H1 (cell line): Measurements from ENCODE around the gene ANKFY1. TPM values are rescaled to one million over a fixed set of nuclear protein-coding genes. Genes with fewer than 3 reads are reported as not detected.

Experiments used
- CTCF ChIA-PET: fragments of 300-600 bp; sonication (Branson Sonifier 250); formaldehyde crosslinking; loops from one replicate; lab custom pipeline; 2021; ENCODE audit not compliant: partially characterized antibody; lab: Charles Lee
- POLR2A ChIA-PET: fragments of 300-600 bp; sonication (Branson Sonifier 250); formaldehyde crosslinking; loops from one replicate; lab custom pipeline; 2021; ENCODE audit warnings: inconsistent platforms; ENCODE audit not compliant: partially characterized antibody; lab: Charles Lee
- DNase-seq, 2 experiments: peaks; one replicate each; pipeline versions ENCODE4 v3.0.0 to v3.0.0-alpha.2; 2010 to 2022; ENCODE audit warnings: low spot score in 2 of 2, low read depth in 1 of 2, mixed read lengths in 1 of 2
- FAIRE-seq: peaks from 2 replicates; lab custom pipeline; 2011; peaks lifted over from hg19 to GRCh38; lab: Jason Lieb, UNC
- H2AFZ ChIP-seq: 2 replicates; pipeline ENCODE4 v1.8.1; 2012; ENCODE audit warnings: low read length, inconsistent platforms
- H2AK5ac ChIP-seq: 2 replicates; pipeline ENCODE4 v1.6.1; 2013; ENCODE audit warnings: low read depth, low read length
- H2BK120ac ChIP-seq: replicated peaks from 2 replicates; pipeline ENCODE3; 2013; ENCODE audit warnings: low read depth, low read length, inconsistent platforms
- H2BK12ac ChIP-seq: 2 replicates; pipeline ENCODE4 v1.6.1; 2013; ENCODE audit warnings: low read depth, low read length
- H2BK15ac ChIP-seq: 2 replicates; pipeline ENCODE4 v1.6.1; 2013; ENCODE audit warnings: low read length
- H2BK20ac ChIP-seq: 2 replicates; pipeline ENCODE4 v1.6.1; 2013; ENCODE audit warnings: low read length
- H2BK5ac ChIP-seq: 2 replicates; pipeline ENCODE4 v1.6.1; 2013; ENCODE audit warnings: low read depth, low read length
- H3K14ac ChIP-seq: 2 replicates; pipeline ENCODE4 v1.6.1; 2013; ENCODE audit warnings: inconsistent platforms; ENCODE audit not compliant: insufficient read length
- H3K18ac ChIP-seq: 2 replicates; pipeline ENCODE4 v1.6.1; 2013; ENCODE audit warnings: low read length; ENCODE audit errors: extremely low read depth
- H3K23ac ChIP-seq: 2 replicates; pipeline ENCODE4 v1.6.1; 2013; ENCODE audit warnings: inconsistent platforms; ENCODE audit not compliant: insufficient read length
- H3K23me2 ChIP-seq: 2 replicates; pipeline ENCODE4 v1.6.1; 2013; ENCODE audit warnings: low read depth, low read length
- H3K27ac ChIP-seq: 2 replicates; pipeline ENCODE4 v1.6.1; 2011; ENCODE audit warnings: low read depth, low read length, inconsistent platforms
- H3K27me3 ChIP-seq, 4 experiments: replicated peaks in 1 of 4; 1 replicate in 1 of 4; 2 replicates in 3 of 4; pipeline versions ENCODE4 v1.6.1 to v1.8.1; 2011 to 2013; ENCODE audit warnings: low read length in 3 of 4, mild to moderate bottlenecking in 3 of 4, inconsistent platforms in 2 of 4, mixed read lengths in 2 of 4, moderate library complexity in 1 of 4; ENCODE audit not compliant: control insufficient read depth in 3 of 4, insufficient read depth in 3 of 4; ENCODE audit errors: extremely low read depth in 1 of 4
- H3K36me3 ChIP-seq, 4 experiments: 2 replicates each; pipeline versions ENCODE4 v1.6.1 to v1.8.1; 2011 to 2013; ENCODE audit warnings: mild to moderate bottlenecking in 4 of 4, low read length in 3 of 4, moderate library complexity in 2 of 4, control low read depth in 1 of 4, inconsistent platforms in 1 of 4; ENCODE audit not compliant: insufficient read depth in 4 of 4, control insufficient read depth in 2 of 4
- H3K4ac ChIP-seq: replicated peaks from 2 replicates; pipeline ENCODE3; 2013; ENCODE audit warnings: low read length, low read depth, mixed read lengths, inconsistent platforms; ENCODE audit not compliant: insufficient read length
- H3K4me1 ChIP-seq, 4 experiments: replicated peaks in 1 of 4; 1 replicate in 1 of 4; 2 replicates in 3 of 4; pipeline versions ENCODE4 v1.6.1 to v1.8.1; 2011 to 2013; ENCODE audit warnings: low read length in 3 of 4, inconsistent platforms in 2 of 4, mixed read lengths in 1 of 4; ENCODE audit not compliant: insufficient read depth in 4 of 4, control insufficient read depth in 3 of 4
- H3K4me2 ChIP-seq, 2 experiments: 2 replicates each; pipeline versions ENCODE4 v1.6.1 to v1.8.1; 2011 to 2013; ENCODE audit warnings: low read depth in 2 of 2, low read length in 2 of 2, control low read depth in 1 of 2, inconsistent platforms in 1 of 2, mild to moderate bottlenecking in 1 of 2; ENCODE audit not compliant: insufficient read depth in 1 of 2
- H3K4me3 ChIP-seq, 4 experiments: fragments of 200-600, 300-600 bp in 1 of 4; sonication (generic), shearing (Covaris generic), sonication (Bioruptor Twin) in 1 of 4; 2 replicates each; pipeline versions ENCODE4 v1.5.1 to v1.8.1; 2011 to 2016; ENCODE audit warnings: low read length in 4 of 4, low read depth in 3 of 4, control low read depth in 2 of 4, inconsistent platforms in 2 of 4, mild to moderate bottlenecking in 2 of 4, mixed read lengths in 1 of 4, moderate library complexity in 1 of 4; ENCODE audit not compliant: insufficient read depth in 2 of 4; ENCODE audit errors: extremely low read depth in 1 of 4
- H3K56ac ChIP-seq: replicated peaks from 2 replicates; pipeline ENCODE3; 2013; ENCODE audit warnings: low read depth, mild to moderate bottlenecking, mixed read lengths, low read length, inconsistent platforms; ENCODE audit not compliant: insufficient read length
- H3K79me1 ChIP-seq: 2 replicates; pipeline ENCODE4 v1.6.1; 2013; ENCODE audit warnings: low read depth, low read length, control low read depth
- H3K79me2 ChIP-seq, 2 experiments: 2 replicates each; pipeline versions ENCODE4 v1.6.1 to v1.8.1; 2012 to 2013; ENCODE audit warnings: low read length in 2 of 2, mild to moderate bottlenecking in 2 of 2, inconsistent platforms in 1 of 2; ENCODE audit not compliant: insufficient read depth in 2 of 2, control insufficient read depth in 1 of 2
- H3K9ac ChIP-seq, 4 experiments: replicated peaks in 1 of 4; 1 replicate in 1 of 4; 2 replicates in 3 of 4; pipeline versions ENCODE4 v1.6.1 to v1.8.1; 2011 to 2013; ENCODE audit warnings: low read depth in 3 of 4, low read length in 3 of 4, control low read depth in 2 of 4, mild to moderate bottlenecking in 2 of 4, moderate library complexity in 2 of 4, inconsistent platforms in 1 of 4; ENCODE audit errors: extremely low read depth in 1 of 4
- H3K9me3 ChIP-seq, 2 experiments: 2 replicates each; pipeline versions ENCODE4 v1.6.1 to v1.8.1; 2012 to 2013; ENCODE audit warnings: mild to moderate bottlenecking in 2 of 2, moderate library complexity in 2 of 2, control low read depth in 1 of 2, inconsistent platforms in 1 of 2, low read depth in 1 of 2, low read length in 1 of 2, mixed read lengths in 1 of 2; ENCODE audit not compliant: insufficient read depth in 2 of 2
- H4K20me1 ChIP-seq, 2 experiments: replicated peaks in 1 of 2; 2 replicates each; pipeline versions ENCODE3 to v1.8.1; 2011 to 2013; ENCODE audit warnings: inconsistent platforms in 2 of 2, low read length in 2 of 2, mild to moderate bottlenecking in 1 of 2; ENCODE audit not compliant: insufficient read depth in 2 of 2, control insufficient read depth in 1 of 2
- H4K5ac ChIP-seq: 2 replicates; pipeline ENCODE4 v1.6.1; 2013; ENCODE audit warnings: low read length, low read depth, mixed read lengths, inconsistent platforms; ENCODE audit not compliant: insufficient read length
- H4K8ac ChIP-seq: 2 replicates; pipeline ENCODE4 v1.8.0; 2013; ENCODE audit warnings: mild to moderate bottlenecking, moderate library complexity, low read length, inconsistent platforms; ENCODE audit not compliant: insufficient read depth; ENCODE audit errors: extremely low read depth
- H4K91ac ChIP-seq: replicated peaks from 2 replicates; pipeline ENCODE3; 2013; ENCODE audit warnings: low read length, mixed read lengths, inconsistent platforms; ENCODE audit not compliant: insufficient read length
- ATF2 ChIP-seq: IDR thresholded peaks from 2 replicates; pipeline ENCODE4 v1.6.1; 2012; ENCODE audit warnings: low read length, inconsistent platforms
- BRCA1 ChIP-seq: IDR thresholded peaks from 2 replicates; pipeline ENCODE4 v1.6.1; 2012; ENCODE audit warnings: low read depth, low read length, improper control_type of control experiment
- CBX5 ChIP-seq: fragments of 300-800, 300-1000 bp; sonication (generic); IDR thresholded peaks from 2 replicates; pipeline ENCODE4 v1.7.1; 2016; ENCODE audit warnings: antibody characterized with exemption, low read length, low read depth
- CHD1 ChIP-seq: IDR thresholded peaks from 2 replicates; pipeline ENCODE4 v1.6.1; 2012; ENCODE audit warnings: low read depth, low read length, improper control_type of control experiment
- CREB1 ChIP-seq: IDR thresholded peaks from 2 replicates; pipeline ENCODE4 v1.6.1; 2012; ENCODE audit warnings: inconsistent platforms
- PHF8 ChIP-seq: fragments of 200-600 bp; sonication (generic); conservative IDR thresholded peaks from 2 replicates; pipeline ENCODE4 v1.7.1; 2012; ENCODE audit warnings: low read depth, mild to moderate bottlenecking, inconsistent platforms, low read length, moderate library complexity
- RXRA ChIP-seq: IDR thresholded peaks from 2 replicates; pipeline ENCODE4 v1.6.1; 2011; ENCODE audit warnings: low read depth, mild to moderate bottlenecking, low read length, moderate library complexity; ENCODE audit not compliant: insufficient read depth
- SIN3A ChIP-seq, 2 experiments: IDR thresholded peaks in 1 of 2; conservative IDR thresholded peaks in 1 of 2; 2 replicates each; pipeline ENCODE4 v1.6.1; 2011 to 2012; ENCODE audit warnings: low read length in 2 of 2, improper control_type of control experiment in 1 of 2, low read depth in 1 of 2, mild to moderate bottlenecking in 1 of 2
- SP1 ChIP-seq: IDR thresholded peaks from 2 replicates; pipeline ENCODE4 v1.6.1; 2011; ENCODE audit warnings: low read depth, low read length
- SP2 ChIP-seq: IDR thresholded peaks from 2 replicates; pipeline ENCODE4 v1.6.1; 2012; ENCODE audit warnings: mild to moderate bottlenecking, low read length, inconsistent platforms
- SUZ12 ChIP-seq: fragments of 200-600 bp; sonication (generic); IDR thresholded peaks from 2 replicates; pipeline ENCODE4 v1.6.1; 2012; ENCODE audit warnings: mild to moderate bottlenecking, inconsistent platforms, low read length, moderate library complexity, mixed read lengths
- WGBS, 2 experiments: shearing (Covaris generic) in 1 of 2; methylation state at CpG; one replicate each; pipeline versions ENCODE4 v1.1.6 to v1.1.7; 2013 to 2015; ENCODE audit warnings: low lambda C conversion rate in 2 of 2, mixed read lengths in 2 of 2, inconsistent platforms in 1 of 2, low coverage in 1 of 2, missing lambda C conversion rate in 1 of 2; ENCODE audit not compliant: insufficient replicate concordance in 2 of 2, insufficient coverage in 1 of 2, insufficient read length in 1 of 2; ENCODE audit errors: extremely low coverage in 1 of 2, missing lambda C conversion rate in 1 of 2; 5-methylcytosine and 5-hydroxymethylcytosine counted together
- polyA plus RNA-seq, 7 experiments: library from polyadenylated mRNA; depleted of rRNA in 3 of 7; stranded (reverse) in 5 of 7; unstranded in 2 of 7; fragments of >200 nt in 5 of 7; fragments of 200-250 nt in 2 of 7; gene quantifications; 1 replicate in 5 of 7; 2 replicates in 1 of 7; 4 replicates in 1 of 7; pipeline versions ENCODE4 v1.2.1 to v1.2.3, GENCODE V29; 2011 to 2013; ENCODE audit warnings: missing spikeins in 2 of 7, mixed read lengths in 2 of 7
- total RNA-seq: library from RNA; stranded (reverse); fragmentation: NEBNext Ultra II Directional; extraction: Animal tissue kit (Norgen Biotek cat#: 25700); gene quantifications from 2 replicates; pipeline ENCODE4 v1.2.1, GENCODE V29; 2021
- TF ChIP-seq, protein P1 (sequence below): IDR thresholded peaks from 2 replicates; pipeline ENCODE4 v1.6.1; 2012; ENCODE audit warnings: inconsistent platforms

ANKFY1 gene
- total and polyA plus RNA-seq, 2 of the 8 experiments (the other 6 are each of a cell fraction or from before 2014, with no cell fraction given), result 28.3 to 45.3 TPM

DNA sequence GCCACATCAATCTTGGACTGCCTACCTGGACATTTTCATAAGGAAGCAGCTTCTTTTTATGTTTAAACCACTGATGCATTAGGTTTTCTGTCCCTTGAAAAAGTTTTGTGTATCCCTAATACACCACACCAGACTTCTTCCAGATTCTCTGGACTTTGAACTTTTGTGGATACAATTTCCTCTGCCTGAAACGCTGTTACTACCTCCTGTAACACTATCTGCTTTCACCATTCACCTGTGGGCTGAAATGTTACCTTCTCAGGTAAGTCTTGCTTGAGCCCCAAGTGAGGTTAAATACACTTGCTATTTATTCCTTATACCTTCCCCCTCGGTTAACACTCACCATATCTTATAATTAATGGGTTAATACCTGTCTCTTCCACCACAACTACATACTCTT is 123.7 kb downstream of the ANKFY1 start:
- H3K23ac ChIP-seq, result no peak overlapping the region
- CTCF ChIA-PET, result interaction anchor here (1.0 to 1.1 kb wide), 2 partner anchors 11 to 16 kb away, joined by 3 to 6 read pairs; no protein-coding TSS in a partner anchor
- TF ChIP-seq PHF8, result no peak
- TF ChIP-seq ATF2, result no peak
- no peak for TF ChIP-seq SP2
- TF ChIP-seq CREB1, result no peak
- TF ChIP-seq CBX5, result no peak
- TF ChIP-seq SP1, result no peak
- TF ChIP-seq, protein P1, sequence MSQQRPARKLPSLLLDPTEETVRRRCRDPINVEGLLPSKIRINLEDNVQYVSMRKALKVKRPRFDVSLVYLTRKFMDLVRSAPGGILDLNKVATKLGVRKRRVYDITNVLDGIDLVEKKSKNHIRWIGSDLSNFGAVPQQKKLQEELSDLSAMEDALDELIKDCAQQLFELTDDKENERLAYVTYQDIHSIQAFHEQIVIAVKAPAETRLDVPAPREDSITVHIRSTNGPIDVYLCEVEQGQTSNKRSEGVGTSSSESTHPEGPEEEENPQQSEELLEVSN, result no peak
- TF ChIP-seq CHD1, result no peak
- TF ChIP-seq RXRA, result no peak
- TF ChIP-seq SUZ12, result no peak
- no peak for TF ChIP-seq BRCA1
- TF ChIP-seq SIN3A (conservative IDR thresholded peaks at IDR 0.05 in 1 of 2, IDR thresholded peaks at IDR 0.05 in 1 of 2; ENCODE audit: low read depth in 1 of 2, low read length in 2 of 2), result no peak

More for the DNA sequence above, 123.7 kb downstream of the ANKFY1 start:
- FAIRE-seq (no peak), DNase-seq (no peak)
- Histone ChIP-seq H4K8ac (no peak overlapping the region), H4K20me1 (peaks cover 0 to 8% of the 10 kb centered on the region in 2 experiments), H3K4ac (no peak overlapping the region), H3K27me3 (no peaks in the 10 kb centered on the region), H3K9me3 (no peaks in the 10 kb centered on the region), H3K56ac (no peak overlapping the region), H4K5ac (no peak overlapping the region), H3K27ac (no peak overlapping the region), H2BK5ac (no peak overlapping the region), H2BK20ac (no peak overlapping the region), H2AFZ (no peak overlapping the region), H3K14ac (no peak overlapping the region), H2AK5ac (no peak overlapping the region), H4K91ac (no peak overlapping the region), H3K4me2 (no peak overlapping the region), H3K36me3 (no peaks in the 10 kb centered on the region), H2BK12ac (no peak overlapping the region), H3K4me3 (no peak overlapping the region), H3K9ac (no peak overlapping the region), H3K4me1 (peaks cover 0 to 4% (median 1%) of the 10 kb centered on the region in 4 experiments; a peak in 2 of 7 replicates), H2BK120ac (no peak overlapping the region), H3K23me2 (peaks cover 6% of the 10 kb centered on the region; the same call in 1 of the 2 replicates), H3K79me2 (peaks cover 5 to 37% of the 10 kb centered on the region in 2 experiments; a peak in 3 of 4 replicates), H3K18ac (no peak overlapping the region), H3K79me1 (peaks cover 2% of the 10 kb centered on the region), H2BK15ac (no peak overlapping the region)
- POLR2A ChIA-PET, result interaction anchor here (0.9 kb wide), 1 partner anchor 21 kb away, joined by 3 read pairs; no protein-coding TSS in a partner anchor
- WGBS, 2 experiments, result 83% methylated on average over 2 of the region's 2 CpGs; no CpG with 5 or more reads in 1 of the 2 experiments
